HCT116 (cell line): Measurements from ENCODE around the gene FAM118A. TPM values are rescaled to one million over a fixed set of nuclear protein-coding genes. Genes with fewer than 3 reads are reported as not detected.

ENCODE experiments used
- ATAC-seq: fragments of 200-7000 bp; cut with Tn5 transposase; 2 replicates; pipeline ENCODE4 v1.9.1; 2020; ENCODE audit warnings: mild to moderate bottlenecking, moderate library complexity
- BruUV-seq: library from RNA; stranded (reverse); fragments of 400-500 nt; replicated peaks from 2 replicates; lab custom pipeline; 2021; lab: Mats Ljungman, UMichigan
- CTCF ChIA-PET: fragments of 300-600 bp; sonication (Branson Sonifier 250); formaldehyde crosslinking; loops from one replicate; lab custom pipeline; 2021; ENCODE audit warnings: antibody characterized with exemption; lab: Charles Lee
- POLR2A ChIA-PET: fragments of 300-600, 350-600 bp; sonication (Branson Sonifier 250); formaldehyde crosslinking; loops from one replicate; lab custom pipeline; 2021; ENCODE audit warnings: antibody characterized with exemption; lab: Charles Lee
- RAD21 ChIA-PET, 2 experiments: fragments of 300-600 bp; sonication (Branson Sonifier 250); formaldehyde crosslinking; loops; one replicate each; lab custom pipeline; 2023; ENCODE audit warnings: low total read pairs in 2 of 2; ENCODE audit not compliant: uncharacterized antibody in 2 of 2, unreplicated experiment in 2 of 2, low non-redundant PET in 1 of 2; lab: Charles Lee
- DNase-seq: peaks from one replicate; pipeline ENCODE4 v3.0.0-alpha.2; 2010; ENCODE audit warnings: low read depth, low spot score
- H2AFZ ChIP-seq: fragments of 200-600 bp; shearing (Covaris generic), sonication (generic); 2 replicates; pipeline ENCODE4 v1.6.1; 2017; ENCODE audit warnings: low read depth, mixed run types, mixed read lengths, antibody characterized with exemption, low read length; ENCODE audit not compliant: poor library complexity, severe bottlenecking
- H3K27ac ChIP-seq: 2 replicates; pipeline ENCODE4 v1.5.1; 2012; ENCODE audit warnings: low read depth, low read length
- H3K27me3 ChIP-seq: fragments of 200-600 bp; sonication (generic); 2 replicates; pipeline ENCODE4 v1.6.1; 2016; ENCODE audit warnings: mixed run types, low read length, mixed read lengths; ENCODE audit not compliant: insufficient read depth
- H3K36me3 ChIP-seq, 2 experiments: fragments of 200-500 bp in 1 of 2; fragments of 200-600 bp in 1 of 2; sonication (Bioruptor generic) in 1 of 2; sonication (generic) in 1 of 2; 2 replicates each; pipeline versions ENCODE4 v1.5.1 to v1.6.1; 2014 to 2016; ENCODE audit warnings: low read length in 2 of 2, inconsistent platforms in 1 of 2, mixed read lengths in 1 of 2, mixed run types in 1 of 2; ENCODE audit not compliant: insufficient read depth in 2 of 2, control insufficient read depth in 1 of 2
- H3K4me1 ChIP-seq, 2 experiments: fragments of 200-600 bp in 1 of 2; sonication (generic) in 1 of 2; 2 replicates each; pipeline versions ENCODE4 v1.5.1 to v1.6.1; 2012 to 2017; ENCODE audit warnings: low read length in 2 of 2, inconsistent platforms in 1 of 2, mild to moderate bottlenecking in 1 of 2, mixed read lengths in 1 of 2, mixed run types in 1 of 2, moderate library complexity in 1 of 2; ENCODE audit not compliant: insufficient read depth in 2 of 2, control insufficient read depth in 1 of 2
- H3K4me2 ChIP-seq: fragments of 200-600 bp; sonication (generic); 2 replicates; pipeline ENCODE4 v1.6.1; 2017; ENCODE audit warnings: mixed run types, low read length, mixed read lengths
- H3K4me3 ChIP-seq, 2 experiments: fragments of 200-600 bp in 1 of 2; sonication (generic) in 1 of 2; replicated peaks in 1 of 2; 2 replicates each; pipeline ENCODE4 v1.5.1; 2011 to 2016; ENCODE audit warnings: low read length in 2 of 2, control low read depth in 1 of 2, low read depth in 1 of 2, mild to moderate bottlenecking in 1 of 2, mixed read lengths in 1 of 2, mixed run types in 1 of 2
- H3K79me2 ChIP-seq: fragments of 200-600 bp; sonication (generic); 2 replicates; pipeline ENCODE4 v1.6.1; 2017; ENCODE audit warnings: mild to moderate bottlenecking, mixed run types, low read length, moderate library complexity, mixed read lengths; ENCODE audit not compliant: insufficient read depth
- H3K9ac ChIP-seq: fragments of 200-600 bp; sonication (generic); 2 replicates; pipeline ENCODE4 v1.6.1; 2016; ENCODE audit warnings: low read length, mixed read lengths
- H3K9me2 ChIP-seq: fragments of 200-600 bp; sonication (generic), shearing (Covaris generic); 2 replicates; pipeline ENCODE4 v1.6.1; 2017; ENCODE audit warnings: mixed run types, mild to moderate bottlenecking, moderate library complexity; ENCODE audit not compliant: insufficient read depth
- H3K9me3 ChIP-seq, 2 experiments: fragments of 200-500 bp in 1 of 2; fragments of 200-600 bp in 1 of 2; sonication (Bioruptor generic) in 1 of 2; sonication (generic) in 1 of 2; 2 replicates each; pipeline ENCODE4 v1.6.1; 2014 to 2017; ENCODE audit warnings: low read length in 2 of 2, mixed read lengths in 2 of 2, inconsistent platforms in 1 of 2, low read depth in 1 of 2, mild to moderate bottlenecking in 1 of 2, mixed run types in 1 of 2, moderate library complexity in 1 of 2; ENCODE audit not compliant: control insufficient read depth in 1 of 2, insufficient read depth in 1 of 2
- H4K20me1 ChIP-seq: fragments of 200-600 bp; sonication (generic), shearing (Covaris generic); 2 replicates; pipeline ENCODE4 v1.6.1; 2017; ENCODE audit warnings: mixed run types, mild to moderate bottlenecking, moderate library complexity; ENCODE audit not compliant: insufficient read depth
- CBX3 ChIP-seq: IDR thresholded peaks from 2 replicates; pipeline ENCODE4 v1.6.1; 2012; ENCODE audit warnings: low read depth
- CEBPB ChIP-seq: IDR thresholded peaks from 2 replicates; pipeline ENCODE4 v1.6.1; 2012; ENCODE audit warnings: low read depth
- EGR1 ChIP-seq: IDR thresholded peaks from 2 replicates; pipeline ENCODE4 v1.6.1; 2012; ENCODE audit warnings: low read depth
- EZH2phosphoT487 ChIP-seq: fragments of 200-600 bp; IDR thresholded peaks from 2 replicates; pipeline ENCODE4 v1.6.1; 2018; ENCODE audit warnings: antibody characterized with exemption, borderline replicate concordance
- FOSL1 ChIP-seq: IDR thresholded peaks from 2 replicates; pipeline ENCODE4 v1.6.1; 2012; ENCODE audit warnings: low read depth
- JUND ChIP-seq: IDR thresholded peaks from 2 replicates; pipeline ENCODE4 v1.6.1; 2012
- POLR2A ChIP-seq: IDR thresholded peaks from 2 replicates; pipeline ENCODE4 v1.7.0; 2011; ENCODE audit warnings: borderline replicate concordance; ENCODE audit not compliant: insufficient read depth, insufficient read length; ENCODE audit errors: extremely low read depth
- REST ChIP-seq: IDR thresholded peaks from 2 replicates; pipeline ENCODE4 v1.6.1; 2012; ENCODE audit warnings: low read depth
- SIN3A ChIP-seq: IDR thresholded peaks from 2 replicates; pipeline ENCODE4 v1.6.1; 2012; ENCODE audit warnings: low read depth
- SRF ChIP-seq: IDR thresholded peaks from 2 replicates; pipeline ENCODE4 v1.6.1; 2012; ENCODE audit warnings: low read depth
- TCF7L2 ChIP-seq: IDR thresholded peaks from 2 replicates; pipeline ENCODE4 v1.7.0; 2011; ENCODE audit warnings: borderline replicate concordance, inconsistent platforms; ENCODE audit not compliant: insufficient read depth, insufficient read length; ENCODE audit errors: extremely low read depth
- ZFX ChIP-seq: fragments of 450-650 bp; IDR thresholded peaks from 2 replicates; pipeline ENCODE4 v1.6.1; 2017
- ZNF274 ChIP-seq: fragments of 200-500 bp; sonication (Bioruptor generic); IDR thresholded peaks from 2 replicates; pipeline ENCODE4 v1.6.1; 2014; ENCODE audit warnings: mild to moderate bottlenecking, low read depth, low read length, inconsistent platforms
- intact Hi-C: fragments of 100-400 bp; cut with micrococcal nuclease; formaldehyde crosslinking; loops from 2 replicates; pipeline ENCODE4 v1.10.0; 2022
- total RNA-seq: library from RNA; stranded (reverse); gene quantifications from one replicate; pipeline ENCODE4 v1.2.1, GENCODE V29; 2021; ENCODE audit not compliant: unreplicated experiment
- TF ChIP-seq, protein P1 (sequence below): IDR thresholded peaks from 2 replicates; pipeline ENCODE4 v1.6.1; 2011; ENCODE audit warnings: mild to moderate bottlenecking, low read length, moderate library complexity; ENCODE audit not compliant: insufficient replicate concordance; ENCODE audit errors: extremely low read depth
- TF ChIP-seq, protein P2 (sequence below): IDR thresholded peaks from 2 replicates; pipeline ENCODE4 v1.6.1; 2012
- TF ChIP-seq, protein P3 (sequence below): IDR thresholded peaks from 2 replicates; pipeline ENCODE4 v1.6.1; 2012

Gene FAM118A
- total RNA-seq, 1 experiment from 2014 or later, result 43.2 TPM

DNA sequence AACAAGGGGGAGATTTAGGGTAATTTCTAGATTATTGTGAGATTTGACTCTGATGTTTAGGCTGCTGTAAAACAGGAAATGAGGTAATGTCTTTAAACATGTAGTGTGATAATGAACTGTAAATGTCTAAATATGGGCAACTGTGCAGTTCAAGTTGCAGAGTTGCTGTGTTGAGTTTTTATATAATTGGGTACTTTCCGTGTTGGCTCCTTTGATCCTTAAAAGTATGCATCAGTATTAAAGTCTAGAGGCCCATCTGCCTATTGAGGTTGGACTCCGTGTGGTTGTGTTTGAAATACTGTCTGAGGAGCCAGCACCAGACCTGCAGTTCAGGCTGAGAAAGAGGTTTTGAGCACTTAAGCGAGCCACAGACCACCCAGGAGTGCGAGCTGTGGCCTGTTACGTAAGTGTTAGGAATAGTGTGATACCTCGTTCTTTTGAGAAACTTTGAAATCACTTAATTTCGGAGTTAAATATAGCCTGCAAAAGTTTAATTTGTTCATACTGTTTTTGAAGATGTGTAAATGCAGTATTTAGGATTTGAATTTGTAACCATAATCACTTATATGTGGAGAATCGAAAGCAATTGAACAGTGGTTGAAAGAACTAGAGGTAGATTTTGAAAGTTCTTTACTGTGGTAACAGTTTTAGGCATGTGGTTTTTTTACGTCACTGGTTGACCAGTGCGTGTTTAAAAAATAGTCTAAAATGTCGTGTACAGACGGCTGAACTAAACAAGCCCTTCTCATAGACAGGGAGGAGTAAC is 9.0 kb downstream of the FAM118A start (continued):
- TF ChIP-seq TCF7L2, result no peak

GRCh38 chr22:45319324-45319685 is 9.6 kb downstream of the FAM118A start:
- Histone ChIP-seq H3K27me3 (no peaks in the 10 kb centered on the region), H3K4me2 (no peak overlapping the region), H2AFZ (no peak overlapping the region), H3K4me1 (peaks cover 4% of the 10 kb centered on the region in 2 experiments; a peak in 2 of 4 replicates), H3K9me2 (no peaks in the 10 kb centered on the region), H4K20me1 (no peaks in the 10 kb centered on the region; the same call in 1 of the 2 replicates), H3K79me2 (peaks cover 89% of the 10 kb centered on the region), H3K4me3 (no peak overlapping the region), H3K9ac (no peak overlapping the region), H3K36me3 (peaks cover 20 to 22% of the 10 kb centered on the region in 2 experiments; a peak in 3 of 4 replicates), H3K9me3 (no peaks in the 10 kb centered on the region), H3K27ac (no peak overlapping the region)
- ChIA-PET CTCF (no interaction called here), RAD21 (no interaction called here), POLR2A (no interaction called here)
- no TSS peak for BruUV-seq
- intact Hi-C loops, result no loop called here
- DNase-seq (no peak), ATAC-seq (no peak)
- TF ChIP-seq JUND (no peak), REST (no peak), EGR1 (no peak), CEBPB (no peak), TCF7L2 (no peak), FOSL1 (no peak), CBX3 (no peak), ZFX (no peak), SRF (no peak), EZH2phosphoT487 (no peak), POLR2A (no peak), ZNF274 (no peak), SIN3A (no peak)
- TF ChIP-seq, protein P1, sequence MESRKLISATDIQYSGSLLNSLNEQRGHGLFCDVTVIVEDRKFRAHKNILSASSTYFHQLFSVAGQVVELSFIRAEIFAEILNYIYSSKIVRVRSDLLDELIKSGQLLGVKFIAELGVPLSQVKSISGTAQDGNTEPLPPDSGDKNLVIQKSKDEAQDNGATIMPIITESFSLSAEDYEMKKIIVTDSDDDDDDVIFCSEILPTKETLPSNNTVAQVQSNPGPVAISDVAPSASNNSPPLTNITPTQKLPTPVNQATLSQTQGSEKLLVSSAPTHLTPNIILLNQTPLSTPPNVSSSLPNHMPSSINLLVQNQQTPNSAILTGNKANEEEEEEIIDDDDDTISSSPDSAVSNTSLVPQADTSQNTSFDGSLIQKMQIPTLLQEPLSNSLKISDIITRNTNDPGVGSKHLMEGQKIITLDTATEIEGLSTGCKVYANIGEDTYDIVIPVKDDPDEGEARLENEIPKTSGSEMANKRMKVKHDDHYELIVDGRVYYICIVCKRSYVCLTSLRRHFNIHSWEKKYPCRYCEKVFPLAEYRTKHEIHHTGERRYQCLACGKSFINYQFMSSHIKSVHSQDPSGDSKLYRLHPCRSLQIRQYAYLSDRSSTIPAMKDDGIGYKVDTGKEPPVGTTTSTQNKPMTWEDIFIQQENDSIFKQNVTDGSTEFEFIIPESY, result no peak
- TF ChIP-seq, protein P2, sequence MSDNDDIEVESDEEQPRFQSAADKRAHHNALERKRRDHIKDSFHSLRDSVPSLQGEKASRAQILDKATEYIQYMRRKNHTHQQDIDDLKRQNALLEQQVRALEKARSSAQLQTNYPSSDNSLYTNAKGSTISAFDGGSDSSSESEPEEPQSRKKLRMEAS, result no peak
- TF ChIP-seq, protein P3, sequence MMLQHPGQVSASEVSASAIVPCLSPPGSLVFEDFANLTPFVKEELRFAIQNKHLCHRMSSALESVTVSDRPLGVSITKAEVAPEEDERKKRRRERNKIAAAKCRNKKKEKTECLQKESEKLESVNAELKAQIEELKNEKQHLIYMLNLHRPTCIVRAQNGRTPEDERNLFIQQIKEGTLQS, result no peak
